ENCODE measurements around the gene TUT1. TPM values are rescaled to one million over a fixed set of nuclear protein-coding genes. Genes with fewer than 3 reads are reported as not detected.

Gene TUT1
- total and polyA plus RNA-seq, 7 experiments from 2014 or later: 20.2 to 54.6 (median 35.4) TPM

DNA sequence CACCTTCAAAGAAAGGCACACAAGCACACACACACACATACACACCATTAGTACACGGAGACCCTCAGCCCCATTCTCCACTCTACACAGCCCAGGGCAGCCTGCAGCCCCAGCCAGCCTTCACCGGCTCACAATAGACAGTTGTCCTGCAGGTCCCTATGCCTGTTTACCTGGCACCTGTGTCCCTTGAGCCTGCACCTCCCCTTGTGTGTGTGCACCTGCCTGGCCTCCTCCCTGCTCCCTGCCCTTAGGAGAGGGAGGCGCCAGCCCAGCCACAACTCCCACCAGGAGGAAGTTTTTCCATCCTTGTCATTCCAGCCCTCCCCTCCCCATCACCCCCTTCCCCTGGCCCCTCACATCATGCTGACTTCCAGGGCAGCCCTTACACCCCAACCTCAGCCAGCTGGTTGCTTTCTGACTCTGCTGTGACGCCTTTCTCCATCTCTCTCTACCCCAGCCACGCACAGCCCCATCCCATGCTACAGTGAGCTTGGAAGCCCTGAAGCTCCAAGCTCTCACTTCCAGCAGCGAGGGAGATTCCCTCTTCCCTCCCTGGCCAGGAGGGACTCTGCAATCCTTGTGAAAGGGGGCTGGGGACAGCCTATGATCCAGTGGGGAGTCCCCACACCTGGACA, 49.1 kb downstream of the TUT1 start:
- Histone ChIP-seq H3K27ac (ENCODE audit: low read depth, low read length) (peak overlapping the region; percentile 84), H3K27me3 (ENCODE audit: control insufficient read depth in 2 of 2, insufficient read depth in 2 of 2, low read length in 2 of 2) (no peaks in the 10 kb centered on the region), H3K9me3 (ENCODE audit: control insufficient read depth in 2 of 3, low read length in 3 of 3) (no peaks in the 10 kb centered on the region), H3K36me3 (ENCODE audit: control insufficient read depth in 2 of 3, insufficient read depth in 3 of 3, low read length in 3 of 3) (peaks cover 0 to 9% (median 0%) of the 10 kb centered on the region in 3 experiments), H3K4me1 (ENCODE audit: control insufficient read depth in 2 of 2, insufficient read depth in 2 of 2, low read length in 2 of 2) (peaks cover 37 to 57% of the 10 kb centered on the region in 2 donors), H3K4me3 (ENCODE audit: low read length) (peak overlapping the region; percentile 87)
- Mint-ChIP-seq H3K27me3 (no peaks in the 10 kb centered on the region), H3K4me1 (peaks cover 29 to 74% (median 57%) of the 10 kb centered on the region in 7 donors), H3K27ac (peak overlapping the region in 7 of 9 donors; percentile 12 to 95 (median 74)), H3K36me3 (peaks cover 0 to 6% (median 0%) of the 10 kb centered on the region in 5 donors), H3K9me3 (no peaks in the 10 kb centered on the region), H3K4me3 (peak overlapping the region in 6 of 10 donors; percentile 6 to 100 (median 86))
- intact Hi-C loops (cut with micrococcal nuclease): loop anchor here in 1 of 2 donors (1.0 kb wide), 2 partner anchors 18 to 118 kb away; no protein-coding TSS in a partner anchor
- ATAC-seq (no peak), DNase-seq (peak in 1 of 9 donors; percentile 21)
- ChIA-PET CTCF (interaction anchor here (0.6 to 4.3 kb wide), 20 partner anchors 12 to 152 kb away, joined by 3 to 62 read pairs (median 4); partner anchors contain the start of gene TUT1), POLR2A (interaction anchor here (1.1 to 6.3 kb wide), 5 partner anchors 11 to 133 kb away, joined by 3 to 72 read pairs (median 4); partner anchors contain the start of genes C11orf98, CSKMT and TUT1)

DNA sequence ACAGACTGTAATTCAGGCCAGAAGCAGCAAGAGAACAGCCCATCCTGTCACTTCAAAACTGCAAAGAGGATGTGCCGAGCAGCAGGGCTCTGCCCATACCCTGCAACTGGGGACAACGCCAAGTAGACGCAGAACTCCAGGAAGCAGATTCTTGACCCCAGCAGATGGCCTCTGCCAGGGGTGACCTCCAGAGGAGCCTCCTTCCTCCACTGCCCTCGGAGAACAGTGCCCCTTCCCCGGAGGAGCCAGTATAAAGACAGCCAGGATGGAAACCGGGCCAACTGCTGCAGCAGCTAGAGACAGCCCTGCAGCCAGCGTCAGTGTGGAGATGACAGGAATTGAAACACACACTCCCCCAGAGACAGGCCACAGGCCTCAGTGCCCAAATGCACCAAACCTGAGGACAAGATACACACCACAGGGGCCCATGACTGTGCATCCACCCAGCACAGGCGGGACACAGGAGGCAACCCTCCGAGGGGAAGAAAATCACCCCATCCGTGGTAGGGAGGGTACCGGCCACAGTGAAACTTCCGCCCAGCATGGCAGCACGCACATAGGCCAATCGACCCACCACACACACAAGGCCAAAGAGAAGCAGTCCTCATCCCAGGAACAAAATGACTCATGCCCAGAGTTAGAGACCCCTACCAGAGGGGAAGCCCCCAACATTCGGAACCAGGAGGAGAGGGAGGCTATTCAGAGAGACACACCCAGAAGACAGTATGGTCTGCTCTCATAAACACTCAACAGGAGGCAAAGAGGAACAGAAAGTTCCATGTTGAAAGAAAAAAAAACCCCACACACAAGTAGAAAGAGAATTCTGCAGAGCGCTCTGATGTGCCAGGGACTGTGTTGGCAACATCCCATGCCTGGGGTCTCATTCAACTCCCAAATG, 50.3 kb downstream of the TUT1 start:
- POLR2A ChIA-PET: interaction anchor here (4.8 to 6.3 kb wide), 2 partner anchors 12 to 18 kb away, joined by 57 to 72 read pairs; no protein-coding TSS in a partner anchor

DNA sequence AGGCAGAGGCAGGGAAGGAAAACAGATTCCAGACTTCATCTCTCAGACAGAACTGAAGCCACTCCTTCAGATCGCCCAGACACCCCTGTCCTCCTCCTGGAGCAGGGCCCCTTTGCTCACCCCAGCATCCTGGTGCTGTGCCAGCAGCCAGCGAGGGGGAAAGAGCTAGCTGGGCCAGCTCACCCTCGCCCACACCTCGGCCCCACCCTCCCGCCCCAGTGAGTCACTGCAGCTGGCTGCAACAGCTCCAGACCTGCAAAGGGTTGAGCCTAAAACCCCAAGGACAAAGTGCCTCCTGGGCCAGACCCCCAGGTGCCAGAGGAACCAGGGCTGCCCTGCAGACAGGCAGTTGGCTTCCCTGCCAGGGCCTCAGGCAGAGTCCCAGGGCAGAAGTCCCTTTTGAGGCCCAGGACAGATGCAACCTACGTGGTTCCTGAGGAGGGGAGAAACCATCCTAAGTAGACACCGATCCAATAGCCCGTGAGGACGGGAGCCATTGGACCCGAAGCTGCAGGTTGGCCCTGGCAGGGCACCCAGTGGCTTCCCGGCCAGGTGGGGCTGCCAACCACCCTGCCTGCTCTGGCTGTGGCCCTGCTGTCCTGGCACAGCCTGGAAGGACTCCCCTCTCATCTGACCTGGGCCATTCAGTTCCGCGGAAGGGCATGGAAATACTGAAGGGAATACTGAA, 51.9 kb downstream of the TUT1 start:
- Mint-ChIP-seq H3K4me3 (peak overlapping the region in 3 of 10 donors; percentile 33 to 39 (median 34)), H3K9me3 (no peaks in the 10 kb centered on the region), H3K27ac (peak overlapping the region in 4 of 9 donors; percentile 49 to 65 (median 60)), H3K4me1 (peaks cover 34 to 60% (median 44%) of the 10 kb centered on the region in 7 donors), H3K27me3 (no peaks in the 10 kb centered on the region), H3K36me3 (peaks cover 5 to 12% (median 7%) of the 10 kb centered on the region in 5 donors)
- Histone ChIP-seq H3K36me3 (ENCODE audit: control insufficient read depth in 2 of 3, insufficient read depth in 3 of 3, low read length in 3 of 3) (peaks cover 0 to 20% (median 12%) of the 10 kb centered on the region in 3 experiments), H3K9me3 (ENCODE audit: control insufficient read depth in 2 of 3, low read length in 3 of 3) (no peaks in the 10 kb centered on the region), H3K4me3 (ENCODE audit: low read length) (peak overlapping the region; percentile 35), H3K27me3 (ENCODE audit: control insufficient read depth in 2 of 2, insufficient read depth in 2 of 2, low read length in 2 of 2) (no peaks in the 10 kb centered on the region), H3K27ac (ENCODE audit: low read depth, low read length) (no peak overlapping the region), H3K4me1 (ENCODE audit: control insufficient read depth in 2 of 2, insufficient read depth in 2 of 2, low read length in 2 of 2) (peaks cover 30 to 54% of the 10 kb centered on the region in 2 donors)
- POLR2A ChIA-PET: no interaction called here
- ATAC-seq (no peak), DNase-seq (peak in 1 of 9 donors; percentile 55)
- intact Hi-C loops (cut with micrococcal nuclease): no loop called here
- CTCF ChIA-PET: interaction anchor here (0.5 to 1.0 kb wide), 4 partner anchors 33 to 251 kb away, joined by 3 to 6 read pairs (median 4); no protein-coding TSS in a partner anchor

More for the DNA sequence above, 50.3 kb downstream of the TUT1 start:
- Mint-ChIP-seq H3K36me3 (peaks cover 0 to 8% (median 0%) of the 10 kb centered on the region in 5 donors), H3K27me3 (no peaks in the 10 kb centered on the region), H3K4me3 (peak overlapping the region in 7 of 10 donors; percentile 4 to 100 (median 47)), H3K4me1 (peaks cover 28 to 71% (median 57%) of the 10 kb centered on the region in 7 donors), H3K27ac (peak overlapping the region in 6 of 9 donors; percentile 4 to 95 (median 70)), H3K9me3 (no peaks in the 10 kb centered on the region)
- no peaks in the 10 kb centered on the region for H3K9me3 ChIP-seq (ENCODE audit: control insufficient read depth in 2 of 3, low read length in 3 of 3)
- no peak overlapping the region for H3K27ac ChIP-seq (ENCODE audit: low read depth, low read length)
- H3K27me3 ChIP-seq (ENCODE audit: control insufficient read depth in 2 of 2, insufficient read depth in 2 of 2, low read length in 2 of 2): no peaks in the 10 kb centered on the region
- ATAC-seq (peak; percentile 1), DNase-seq (no peak)
- intact Hi-C loops (cut with micrococcal nuclease): no loop called here
- peak overlapping the region; percentile 47 for H3K4me3 ChIP-seq (ENCODE audit: low read length)
- peaks cover 0 to 9% (median 4%) of the 10 kb centered on the region in 3 experiments for H3K36me3 ChIP-seq (ENCODE audit: control insufficient read depth in 2 of 3, insufficient read depth in 3 of 3, low read length in 3 of 3)
- CTCF ChIA-PET: interaction anchor here (1.0 to 4.3 kb wide), 3 partner anchors 19 to 117 kb away, joined by 6 to 40 read pairs (median 21); no protein-coding TSS in a partner anchor
- H3K4me1 ChIP-seq (ENCODE audit: control insufficient read depth in 2 of 2, insufficient read depth in 2 of 2, low read length in 2 of 2): peaks cover 32 to 54% of the 10 kb centered on the region in 2 donors

DNA sequence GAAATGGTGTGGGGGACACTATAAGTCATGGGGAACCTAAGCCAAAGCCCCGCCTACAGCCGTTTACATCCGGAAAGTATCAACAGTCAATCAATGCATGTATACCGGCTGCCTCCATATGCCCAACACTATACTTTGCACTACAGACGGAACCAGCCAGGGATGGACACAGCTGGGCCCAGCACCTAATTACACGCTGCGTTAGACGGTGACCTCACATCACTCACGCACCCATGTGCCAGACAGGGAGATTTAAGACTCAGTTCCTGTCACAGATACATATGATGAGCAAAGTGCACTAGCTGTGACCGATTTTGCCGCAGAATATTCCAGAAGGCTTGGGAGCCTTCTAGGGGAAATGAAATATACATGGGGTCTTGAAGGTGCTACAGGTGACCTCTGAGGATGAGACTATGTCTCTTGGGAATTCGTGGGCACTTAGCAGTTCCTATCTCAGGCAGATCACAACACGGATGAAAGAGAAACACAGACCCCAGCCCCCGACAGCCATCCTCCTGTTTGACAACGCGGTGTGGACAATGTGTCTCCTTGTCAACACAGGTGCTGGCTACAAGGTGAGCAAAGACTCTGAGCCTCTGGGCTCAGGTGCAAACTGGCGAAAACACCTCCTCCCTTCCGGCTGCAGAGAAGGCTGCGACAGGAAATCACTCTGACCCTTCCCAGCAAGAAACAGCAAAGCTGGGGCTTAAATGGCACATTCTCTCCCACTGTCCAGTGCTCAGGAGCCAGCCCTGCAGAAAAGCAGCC, 52.7 kb downstream of the TUT1 start:
- Histone ChIP-seq H3K27ac (ENCODE audit: low read depth, low read length) (no peak overlapping the region), H3K27me3 (ENCODE audit: control insufficient read depth in 2 of 2, insufficient read depth in 2 of 2, low read length in 2 of 2) (no peaks in the 10 kb centered on the region), H3K4me3 (ENCODE audit: low read length) (no peak overlapping the region), H3K4me1 (ENCODE audit: control insufficient read depth in 2 of 2, insufficient read depth in 2 of 2, low read length in 2 of 2) (peaks cover 25 to 49% of the 10 kb centered on the region in 2 donors), H3K9me3 (ENCODE audit: control insufficient read depth in 2 of 3, low read length in 3 of 3) (no peaks in the 10 kb centered on the region), H3K36me3 (ENCODE audit: control insufficient read depth in 2 of 3, insufficient read depth in 3 of 3, low read length in 3 of 3) (peaks cover 0 to 27% (median 19%) of the 10 kb centered on the region in 3 experiments)
- ATAC-seq (no peak), DNase-seq (no peak)
- Mint-ChIP-seq H3K9me3 (no peaks in the 10 kb centered on the region), H3K4me1 (peaks cover 35 to 53% (median 39%) of the 10 kb centered on the region in 7 donors), H3K4me3 (peak overlapping the region in 3 of 10 donors; percentile 17 to 39 (median 34)), H3K36me3 (peaks cover 5 to 16% (median 12%) of the 10 kb centered on the region in 5 donors), H3K27me3 (no peaks in the 10 kb centered on the region), H3K27ac (peak overlapping the region in 5 of 9 donors; percentile 32 to 65 (median 55))
- POLR2A ChIA-PET: interaction anchor here (1.4 kb wide), 1 partner anchor 12 kb away, joined by 6 read pairs; no protein-coding TSS in a partner anchor
- intact Hi-C loops (cut with micrococcal nuclease): no loop called here
- CTCF ChIA-PET: interaction anchor here (0.6 to 0.9 kb wide), 2 partner anchors 12 to 252 kb away, joined by 3 read pairs; no protein-coding TSS in a partner anchor

DNA sequence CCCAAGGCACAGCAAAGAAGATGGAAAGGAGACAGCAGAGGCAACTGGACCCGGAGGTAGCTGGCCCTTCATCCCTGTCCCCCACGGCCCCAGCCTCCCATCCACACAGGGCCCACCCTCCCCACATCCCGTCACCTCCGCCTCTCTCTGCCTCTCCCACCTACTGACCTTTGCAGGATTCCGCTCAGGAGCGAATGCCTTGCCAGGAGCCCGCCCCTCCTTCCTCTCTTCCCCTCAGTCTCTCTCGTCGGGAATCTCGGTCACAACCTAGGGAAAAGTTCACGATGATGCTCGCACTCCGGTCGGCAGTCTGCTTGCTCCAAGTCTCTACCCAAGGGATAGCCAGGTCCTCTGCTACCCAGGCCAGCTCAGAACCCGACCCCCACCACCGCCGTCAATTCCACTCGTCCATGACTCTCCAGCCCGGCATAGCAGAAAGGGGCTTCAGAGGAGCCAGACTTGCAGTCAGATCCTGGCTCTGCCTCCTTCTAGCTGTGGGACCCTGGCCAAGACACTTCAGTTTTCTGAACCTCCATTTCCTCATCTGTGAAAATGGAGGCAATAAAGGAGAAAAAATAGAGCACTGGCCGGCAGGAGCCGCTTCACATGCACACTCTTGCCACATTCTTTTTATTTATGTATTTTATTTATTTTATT, 54.9 kb downstream of the TUT1 start:
- peaks cover 15 to 30% (median 22%) of the 10 kb centered on the region in 7 donors for H3K4me1 Mint-ChIP-seq
- H3K27me3 ChIP-seq (ENCODE audit: control insufficient read depth in 2 of 2, insufficient read depth in 2 of 2, low read length in 2 of 2): no peaks in the 10 kb centered on the region
- peaks cover 0 to 50% (median 35%) of the 10 kb centered on the region in 3 experiments for H3K36me3 ChIP-seq (ENCODE audit: control insufficient read depth in 2 of 3, insufficient read depth in 3 of 3, low read length in 3 of 3)
- H3K9me3 ChIP-seq (ENCODE audit: control insufficient read depth in 2 of 3, low read length in 3 of 3): no peaks in the 10 kb centered on the region
- DNase-seq (no peak), ATAC-seq (no peak)
- H3K4me3 ChIP-seq (ENCODE audit: low read length): no peak overlapping the region
- H3K4me3 Mint-ChIP-seq: no peak overlapping the region
- H3K9me3 Mint-ChIP-seq: no peaks in the 10 kb centered on the region
- ChIA-PET CTCF (interaction anchor here (1.6 kb wide), 1 partner anchor 24 kb away, joined by 3 read pairs; no protein-coding TSS in a partner anchor), POLR2A (interaction anchor here (0.6 kb wide), 1 partner anchor 225 kb away, joined by 8 read pairs; no protein-coding TSS in a partner anchor)
- no peak overlapping the region for H3K27ac ChIP-seq (ENCODE audit: low read depth, low read length)
- H3K4me1 ChIP-seq (ENCODE audit: control insufficient read depth in 2 of 2, insufficient read depth in 2 of 2, low read length in 2 of 2): peaks cover 13 to 33% of the 10 kb centered on the region in 2 donors
- H3K27ac Mint-ChIP-seq: peak overlapping the region in 2 of 9 donors; percentile 33 to 43
- intact Hi-C loops (cut with micrococcal nuclease): no loop called here
- H3K36me3 Mint-ChIP-seq: peaks cover 6 to 32% (median 29%) of the 10 kb centered on the region in 5 donors
- H3K27me3 Mint-ChIP-seq: no peaks in the 10 kb centered on the region

Measured in naive thymus-derived CD4-positive, alpha-beta T cell (primary cell).